Ectodermal cell (in vitro differentiated cells): ENCODE data around the gene DDX25.

Experiments used
- H3K27ac ChIP-seq: 2 replicates; pipeline ENCODE4 v1.7.0; 2013; ENCODE audit warnings: mild to moderate bottlenecking, low read depth, low read length; ENCODE audit not compliant: insufficient read depth, poor library complexity, severe bottlenecking
- H3K27me3 ChIP-seq: 2 replicates; pipeline ENCODE4 v1.7.0; 2013; ENCODE audit warnings: mild to moderate bottlenecking, low read length; ENCODE audit not compliant: insufficient read depth, control insufficient read depth, poor library complexity, severe bottlenecking
- H3K36me3 ChIP-seq: one replicate; pipeline ENCODE4 v1.7.0; 2013; ENCODE audit warnings: low read length; ENCODE audit not compliant: control insufficient read depth, insufficient read depth
- H3K4me1 ChIP-seq: one replicate; pipeline ENCODE4 v1.7.0; 2013; ENCODE audit warnings: low read length; ENCODE audit not compliant: control insufficient read depth, insufficient read depth
- H3K4me3 ChIP-seq: 2 replicates; pipeline ENCODE4 v1.7.0; 2013; ENCODE audit warnings: low read depth, low read length, control low read depth; ENCODE audit not compliant: insufficient read depth
- H3K9me3 ChIP-seq: 2 replicates; pipeline ENCODE4 v1.7.0; 2013; ENCODE audit warnings: mild to moderate bottlenecking, low read length, moderate library complexity; ENCODE audit not compliant: control insufficient read depth
- WGBS, 2 experiments: methylation state at CpG; one replicate each; pipeline ENCODE4 v1.1.7; 2013; ENCODE audit warnings: missing lambda C conversion rate in 2 of 2; 5-methylcytosine and 5-hydroxymethylcytosine counted together

DDX25 gene

DNA sequence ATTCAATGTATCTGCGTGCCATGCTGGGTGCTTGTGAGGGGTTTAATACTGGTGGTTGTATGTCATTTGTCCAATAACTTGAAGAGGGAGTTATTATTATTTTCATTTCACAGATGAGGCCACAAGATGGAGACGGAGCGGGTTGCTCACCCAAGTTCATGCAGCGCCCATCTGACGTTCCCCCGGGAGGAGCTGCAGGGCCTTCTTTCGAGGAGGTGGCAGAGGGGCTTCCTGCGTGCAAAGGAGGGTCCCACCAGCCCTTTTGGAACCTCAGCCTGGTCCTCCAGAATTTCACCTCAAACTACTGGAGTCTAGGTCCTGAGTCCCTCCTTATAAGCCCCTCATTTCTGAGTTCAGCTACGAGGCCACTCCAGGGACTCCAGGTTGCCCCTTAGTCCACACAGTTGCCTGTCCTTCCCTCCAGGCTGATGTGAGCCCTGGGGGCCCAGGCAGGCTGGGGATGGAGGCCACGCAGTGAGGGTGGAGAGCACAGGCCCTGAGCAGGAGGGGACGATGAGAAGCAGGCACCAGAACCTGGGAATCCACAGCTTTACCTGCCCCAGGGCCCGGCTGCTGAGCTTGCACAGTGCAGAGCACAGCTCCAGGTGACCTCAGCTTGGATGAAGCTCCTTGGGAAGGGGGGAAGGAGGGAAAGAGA lies 38.6 kb downstream of the DDX25 start:
- no peak overlapping the region for H3K4me3 ChIP-seq
- H3K9me3 ChIP-seq: no peaks in the 10 kb centered on the region
- no peaks in the 10 kb centered on the region for H3K27me3 ChIP-seq
- peaks cover 24% of the 10 kb centered on the region for H3K4me1 ChIP-seq
- whole genome bisulfite sequencing, 2 experiments: 92 to 93% methylated on average over 12 of the region's 12 CpGs
- no peaks in the 10 kb centered on the region for H3K36me3 ChIP-seq
- H3K27ac ChIP-seq: no peak overlapping the region

GRCh38 chr11:125943661-125944349 lies 39.5 kb downstream of the DDX25 start:
- H3K9me3 ChIP-seq: no peaks in the 10 kb centered on the region
- WGBS, 2 experiments: 87 to 88% methylated on average over 9 of the region's 9 CpGs

DNA sequence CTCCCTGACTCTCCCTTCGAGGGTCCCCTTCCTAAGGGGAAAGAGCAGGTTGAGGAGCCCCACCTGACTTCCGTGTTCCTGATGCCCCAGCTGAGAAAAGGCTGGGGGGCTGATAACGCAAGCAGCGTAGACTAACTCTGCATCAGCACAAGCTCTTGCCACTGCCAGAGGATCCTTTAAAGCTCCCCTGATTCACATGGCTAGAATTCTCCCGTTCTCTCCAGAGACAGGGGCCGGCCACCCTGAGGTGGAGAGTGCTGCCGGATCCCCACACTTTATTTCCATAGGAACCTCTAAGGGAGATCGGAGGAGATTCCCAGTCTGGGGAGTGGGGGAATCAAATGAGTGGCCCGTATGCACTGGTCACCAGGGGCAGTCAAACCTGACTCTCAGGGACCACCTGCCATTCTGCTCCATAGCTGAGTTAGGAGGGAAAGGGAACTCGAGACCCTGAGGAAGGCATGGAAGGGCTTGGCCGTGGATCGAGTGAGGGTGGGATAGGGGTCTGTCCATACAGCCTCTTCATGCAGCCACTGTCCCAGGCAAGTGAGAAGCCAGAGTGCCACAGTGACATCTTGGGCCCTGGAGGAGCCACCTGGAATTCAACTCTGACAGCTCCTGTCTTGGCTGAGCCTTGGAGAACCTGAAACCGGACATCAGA lies 40.2 kb downstream of the DDX25 start:
- H3K4me1 ChIP-seq: peaks cover 14% of the 10 kb centered on the region
- 87% methylated on average over 13 of the region's 13 CpGs for WGBS, 2 experiments
- H3K4me3 ChIP-seq: no peak overlapping the region
- no peaks in the 10 kb centered on the region for H3K36me3 ChIP-seq
- H3K27me3 ChIP-seq: no peaks in the 10 kb centered on the region
- H3K27ac ChIP-seq: no peak overlapping the region
- no peaks in the 10 kb centered on the region for H3K9me3 ChIP-seq

More at GRCh38 chr11:125943661-125944349, 39.5 kb downstream of the DDX25 start:
- H3K27me3 ChIP-seq: no peaks in the 10 kb centered on the region
- no peak overlapping the region for H3K4me3 ChIP-seq
- peaks cover 20% of the 10 kb centered on the region for H3K4me1 ChIP-seq
- no peaks in the 10 kb centered on the region for H3K36me3 ChIP-seq
- no peak overlapping the region for H3K27ac ChIP-seq

- Histone ChIP-seq H3K27ac (no peak overlapping the region), H3K36me3 (no peaks in the 10 kb centered on the region), H3K27me3 (no peaks in the 10 kb centered on the region), H3K9me3 (no peaks in the 10 kb centered on the region), H3K4me3 (no peak overlapping the region), H3K4me1 (peaks cover 13% of the 10 kb centered on the region)
- WGBS, 2 experiments: 89 to 94% methylated on average over 15 of the region's 15 CpGs
These were observed 40.9 kb downstream of the DDX25 start for GRCh38 chr11:125945011-125945796.

DNA sequence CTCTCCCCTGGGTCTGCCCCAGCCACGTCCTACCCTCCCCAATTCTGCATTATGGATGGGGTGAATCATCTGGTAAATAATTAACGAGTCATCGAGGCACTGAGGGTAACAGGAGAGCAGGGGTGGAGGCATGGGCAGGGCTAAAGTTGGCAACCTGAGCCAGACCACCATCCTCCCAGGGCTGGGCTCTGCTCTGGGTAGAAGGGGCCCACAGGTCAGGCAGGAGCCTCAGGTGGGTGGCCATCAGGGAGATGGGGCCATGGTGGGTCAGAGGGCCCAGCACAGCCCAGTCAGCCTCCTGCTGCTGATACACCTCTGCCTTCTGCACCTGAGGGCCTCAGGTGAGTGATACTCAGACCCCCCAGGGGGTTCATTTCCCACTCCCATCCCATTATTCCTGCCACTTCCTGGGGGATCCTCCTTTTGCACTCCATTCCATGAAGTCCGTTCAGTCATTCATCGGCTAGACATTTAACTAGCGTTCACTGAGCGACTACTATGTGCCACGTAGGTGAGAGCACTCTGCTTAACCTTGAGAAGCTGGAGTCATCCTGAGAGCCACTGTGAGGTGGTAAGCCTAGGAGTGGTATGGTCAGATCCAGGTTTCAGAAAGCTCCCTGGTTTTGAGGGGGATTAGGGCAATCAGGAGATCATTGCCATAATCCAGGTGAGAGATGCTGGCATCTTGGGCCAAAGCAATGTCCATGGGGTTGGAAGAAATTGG lies 41.7 kb downstream of the DDX25 start, which contains the start of gene VSIG10L2:
Gene VSIG10L2, plus strand, starts transcription at position 248 of the 724 bp plus-strand sequence. Its CDS starts 12 bp downstream, at position 260.
- Histone ChIP-seq H3K4me3 (no peak within 1 kb of the TSS), H3K27me3 (no peaks in the 10 kb centered on the region), H3K9me3 (no peaks in the 10 kb centered on the region), H3K27ac (no peak within 1 kb of the TSS), H3K4me1 (peaks cover 13% of the 10 kb centered on the region), H3K36me3 (no peaks in the 10 kb centered on the region)
- 90 to 91% methylated on average over 8 of the region's 8 CpGs for WGBS, 2 experiments

DNA sequence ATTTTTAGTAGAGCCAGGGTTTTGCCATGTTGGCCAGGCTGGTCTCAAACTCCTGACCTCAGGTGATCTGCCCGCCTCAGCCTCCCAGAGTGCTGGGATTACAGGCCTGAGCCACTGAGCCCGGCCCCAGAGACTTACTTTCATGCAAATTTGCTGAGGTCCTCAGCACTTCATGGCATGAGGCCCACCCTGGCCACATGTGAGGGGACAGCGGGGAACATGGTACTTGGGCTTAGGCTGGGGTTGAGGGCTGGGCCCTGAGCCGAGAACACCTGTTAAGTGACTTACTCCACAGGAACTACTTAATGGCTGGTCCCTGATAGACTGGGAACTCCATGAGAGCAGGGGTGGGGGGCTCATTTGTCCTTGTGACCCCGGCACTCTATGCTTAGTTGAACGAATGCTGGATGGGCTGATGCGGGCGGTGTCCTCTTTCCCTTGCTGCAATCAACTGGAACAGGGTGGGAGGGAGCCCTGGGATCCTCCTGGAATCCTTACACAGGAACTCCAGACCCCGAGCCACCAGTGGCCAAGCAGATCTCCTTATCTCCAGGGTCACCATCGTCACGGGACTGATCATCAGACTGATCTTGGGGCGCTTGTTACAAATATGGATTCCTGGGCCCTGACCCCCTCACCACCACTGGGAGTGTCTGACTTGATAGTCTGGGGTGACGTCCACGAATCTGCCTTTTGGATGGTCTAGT lies 42.6 kb downstream of the DDX25 start:
- Histone ChIP-seq H3K36me3 (no peaks in the 10 kb centered on the region), H3K4me1 (peaks cover 14% of the 10 kb centered on the region), H3K27ac (no peak overlapping the region), H3K9me3 (no peaks in the 10 kb centered on the region), H3K27me3 (no peaks in the 10 kb centered on the region), H3K4me3 (no peak overlapping the region)
- 93 to 96% methylated on average over 14 of the region's 14 CpGs for WGBS, 2 experiments

DNA sequence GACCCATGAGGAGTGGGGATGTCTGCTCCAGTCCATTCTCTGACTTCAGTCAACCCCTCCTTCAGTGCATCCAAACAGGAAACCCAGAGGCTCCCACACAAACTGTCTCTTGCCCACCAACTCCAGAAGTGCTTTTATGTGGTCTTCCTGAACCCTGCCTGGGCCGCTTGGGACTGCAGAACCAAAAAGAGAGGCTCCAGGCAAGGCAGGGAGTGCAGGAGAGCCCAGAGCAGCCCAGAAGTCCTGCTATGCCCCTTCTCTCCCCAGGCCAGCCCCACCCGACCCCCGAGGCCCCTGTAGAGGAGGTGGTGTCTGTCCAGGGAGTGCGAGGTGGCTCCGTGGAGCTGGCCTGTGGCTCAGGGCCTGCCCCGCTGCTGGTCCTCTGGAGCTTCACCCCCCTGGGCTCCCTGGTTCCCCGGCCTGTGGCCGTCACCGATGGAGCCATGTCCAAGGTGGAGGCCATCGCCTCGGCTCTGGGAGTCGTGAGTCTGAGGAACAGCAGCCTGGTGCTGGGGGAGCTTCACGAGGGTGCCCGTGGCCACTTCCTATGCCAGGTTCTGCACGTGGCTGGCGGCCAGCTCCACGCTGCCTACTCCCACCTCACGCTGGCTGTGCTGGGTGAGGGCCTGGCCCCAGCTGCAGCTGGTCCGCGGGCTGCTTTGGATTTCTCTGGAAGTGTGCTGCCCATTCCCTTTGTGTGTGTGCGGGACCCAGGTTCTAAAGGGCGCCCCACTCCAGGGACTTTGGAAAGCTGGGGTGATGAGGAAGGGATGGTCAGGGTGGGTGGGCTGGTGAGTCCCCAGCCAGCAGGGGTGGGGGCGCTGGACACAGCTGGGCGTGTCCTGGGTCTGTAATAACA lies 43.3 kb downstream of the DDX25 start:
- no peaks in the 10 kb centered on the region for H3K9me3 ChIP-seq
- no peaks in the 10 kb centered on the region for H3K36me3 ChIP-seq
- H3K4me3 ChIP-seq: no peak overlapping the region
- WGBS, 2 experiments: 91 to 95% methylated on average over 24 of the region's 24 CpGs
- no peaks in the 10 kb centered on the region for H3K27me3 ChIP-seq
- H3K27ac ChIP-seq: no peak overlapping the region
- H3K4me1 ChIP-seq: peaks cover 14% of the 10 kb centered on the region

DNA sequence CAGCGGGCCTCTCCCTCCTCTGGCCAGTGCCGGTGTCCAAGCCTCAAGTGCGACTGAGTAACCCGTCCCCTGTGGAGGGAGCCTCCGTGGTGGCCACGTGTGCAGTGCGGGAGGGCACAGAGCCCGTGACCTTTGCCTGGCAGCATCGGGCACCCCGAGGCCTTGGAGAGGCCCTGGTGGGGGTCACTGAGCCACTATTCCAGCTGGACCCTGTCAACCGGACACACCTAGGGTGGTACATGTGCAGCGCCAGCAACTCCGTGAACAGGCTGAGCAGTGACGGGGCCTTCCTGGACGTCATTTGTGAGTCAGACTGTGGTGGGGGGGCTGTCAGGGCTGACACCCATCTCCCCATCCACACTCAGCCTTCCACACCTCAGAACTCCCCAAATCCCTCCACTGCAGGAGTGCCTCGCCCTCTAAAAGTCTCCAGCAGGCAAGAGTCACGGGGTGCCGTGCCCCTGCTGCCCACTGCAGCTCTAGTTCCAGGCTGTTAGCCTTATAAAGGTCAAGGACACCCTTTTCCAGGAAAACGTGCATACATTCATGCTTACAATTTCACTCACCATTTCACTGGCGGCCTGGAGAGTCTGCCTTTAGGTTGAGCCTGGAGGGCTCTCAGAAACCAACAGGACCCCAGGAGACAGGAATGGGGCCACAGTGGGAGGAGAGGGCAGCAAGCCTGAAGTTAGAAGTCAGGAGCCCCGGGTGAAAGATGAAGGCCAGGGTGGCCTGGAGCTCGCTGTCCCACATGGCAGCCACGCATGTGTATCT lies 44.2 kb downstream of the DDX25 start:
- Histone ChIP-seq H3K27me3 (no peaks in the 10 kb centered on the region), H3K36me3 (no peaks in the 10 kb centered on the region), H3K27ac (no peak overlapping the region), H3K4me1 (peaks cover 14% of the 10 kb centered on the region), H3K4me3 (no peak overlapping the region), H3K9me3 (no peaks in the 10 kb centered on the region)
- WGBS, 2 experiments: 93% methylated on average over 23 of the region's 23 CpGs
